Activated gamma-delta T cell (primary cell): ENCODE results near the gene FST.

Source experiments
- DNase-seq: peaks from one replicate; lab custom pipeline; 2025; lab: John Stamatoyannopoulos, UW

The FST gene

DNA sequence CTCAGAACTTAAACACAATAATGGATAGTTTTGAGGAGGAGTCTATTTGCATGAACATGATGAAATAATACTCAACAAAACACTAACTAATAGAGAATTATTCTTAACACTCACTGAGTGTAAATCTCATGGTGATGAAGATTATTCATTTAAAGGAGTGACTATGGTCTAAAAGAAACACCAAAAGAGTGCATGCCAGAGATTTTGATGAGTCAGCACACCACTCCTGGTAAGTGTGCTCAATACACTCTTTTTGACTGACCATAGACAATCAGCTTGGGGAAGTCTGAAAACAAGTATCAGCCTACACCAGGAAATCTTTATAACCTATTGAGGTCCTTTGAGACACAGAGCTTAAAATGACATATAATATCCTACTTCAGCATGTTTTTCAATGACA, 6.8 kb upstream of the FST start:
- DNase-seq = no peak

DNA sequence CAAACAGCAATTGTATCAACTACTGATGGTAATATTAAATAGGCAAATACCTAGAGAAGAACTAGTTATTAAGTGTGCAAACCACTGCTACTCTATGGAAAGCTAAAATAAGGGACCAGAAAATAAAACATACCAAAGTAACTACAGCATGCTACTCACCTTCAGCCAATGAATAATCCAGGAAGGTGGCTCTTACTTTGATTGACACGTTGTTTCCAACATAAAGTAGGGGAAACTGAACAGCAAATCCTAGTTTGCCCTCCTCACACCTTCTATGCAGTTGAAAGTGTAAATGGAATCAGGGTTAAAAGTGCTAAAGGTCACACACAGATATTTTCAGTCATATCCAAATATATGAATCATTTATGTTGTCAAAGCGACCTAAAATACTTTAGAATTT, 5.1 kb upstream of the FST start:
- no peak for DNase-seq

DNA sequence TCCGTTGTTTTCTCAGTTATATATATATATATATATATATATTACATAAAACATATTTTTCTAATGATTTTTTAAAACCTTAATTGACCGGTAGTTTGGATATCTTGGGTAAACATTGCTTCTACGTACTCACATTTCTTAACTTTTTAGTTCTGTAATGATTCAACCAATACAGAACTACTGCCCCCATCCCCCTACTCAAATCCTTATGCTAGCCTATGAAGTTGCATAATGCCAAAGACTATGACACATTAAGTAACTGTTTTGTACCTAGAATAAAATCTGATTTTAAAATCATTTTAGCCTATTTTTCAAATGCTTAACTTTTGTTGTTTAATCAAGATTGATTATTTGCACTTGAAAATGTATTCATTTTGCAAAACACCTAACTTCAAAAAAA, 4.4 kb upstream of the FST start:
- DNase-seq = no peak

DNA sequence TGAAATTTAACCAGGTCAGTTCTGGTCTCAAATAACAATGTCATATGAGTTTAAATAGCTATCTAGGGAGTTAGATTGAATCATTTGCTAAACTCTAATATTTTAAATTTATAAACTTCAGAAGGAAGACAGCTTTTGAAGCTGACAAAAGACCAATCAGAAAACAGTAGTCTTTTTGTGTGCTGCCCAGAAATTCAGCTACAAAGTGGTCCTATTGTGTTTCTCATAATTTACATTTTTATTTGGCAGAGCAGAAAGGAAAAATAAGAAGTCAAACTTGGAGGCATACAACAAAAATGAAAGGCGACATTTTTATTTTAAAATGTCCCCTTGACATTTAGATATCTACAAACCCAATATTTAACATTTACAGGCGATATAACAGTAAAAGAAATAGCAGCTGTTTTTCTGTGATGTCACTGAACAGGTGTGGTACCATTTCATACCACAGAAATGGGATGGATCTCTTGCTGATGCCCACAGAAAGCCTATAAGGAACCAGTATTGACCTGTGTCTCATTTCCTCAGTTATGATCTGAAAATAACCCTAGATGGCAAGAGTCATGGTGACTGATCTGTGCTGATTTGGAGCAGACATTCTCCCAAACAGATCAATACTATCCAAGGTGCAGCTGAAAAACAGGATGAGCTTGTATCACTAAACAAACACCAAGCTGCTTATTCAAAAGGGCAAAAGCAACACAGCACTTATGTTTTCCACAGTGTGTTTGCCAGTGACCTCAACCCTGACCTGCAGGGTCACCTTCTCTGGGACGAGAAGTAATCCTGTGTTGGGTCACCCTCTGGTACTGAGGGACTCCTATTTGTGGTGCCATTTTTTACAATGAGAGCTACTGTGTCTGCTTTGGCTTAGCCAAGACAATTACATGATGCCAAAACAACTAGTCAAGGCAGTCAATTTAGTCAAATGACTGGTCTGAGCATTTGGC, 3.6 kb upstream of the FST start:
- DNase-seq = no peak

DNA sequence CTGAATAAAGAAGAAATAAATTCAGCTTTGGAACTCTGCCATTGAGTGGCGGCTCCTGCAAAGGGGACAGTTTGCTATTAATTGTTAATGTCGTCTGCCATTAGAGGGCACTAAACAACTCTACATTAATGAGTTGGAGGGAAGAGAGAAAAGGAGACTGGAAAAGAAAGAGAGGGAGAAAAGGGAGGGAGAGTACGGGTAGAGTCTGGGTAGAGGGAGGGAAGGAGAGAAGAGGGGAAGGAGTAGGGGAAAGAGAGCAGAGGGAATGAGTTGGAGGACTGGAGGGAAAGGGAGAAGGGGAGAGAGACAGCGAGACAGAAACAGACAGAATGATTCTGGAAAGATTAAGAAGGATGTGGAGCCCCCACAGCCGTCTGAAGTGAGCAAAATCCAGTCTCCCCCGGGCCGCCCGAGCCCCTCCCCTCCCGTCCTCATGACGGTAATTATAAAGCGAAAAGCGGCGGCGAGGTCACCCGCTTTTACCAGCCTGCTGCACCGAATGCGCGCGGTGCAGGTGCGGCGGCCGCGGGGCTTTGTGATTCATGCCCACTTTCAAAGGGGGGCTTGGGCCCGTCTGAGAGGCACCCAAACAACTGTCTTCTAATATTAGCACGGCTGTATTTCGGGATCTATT, 1.9 kb upstream of the FST start:
- no peak for DNase-seq

DNA sequence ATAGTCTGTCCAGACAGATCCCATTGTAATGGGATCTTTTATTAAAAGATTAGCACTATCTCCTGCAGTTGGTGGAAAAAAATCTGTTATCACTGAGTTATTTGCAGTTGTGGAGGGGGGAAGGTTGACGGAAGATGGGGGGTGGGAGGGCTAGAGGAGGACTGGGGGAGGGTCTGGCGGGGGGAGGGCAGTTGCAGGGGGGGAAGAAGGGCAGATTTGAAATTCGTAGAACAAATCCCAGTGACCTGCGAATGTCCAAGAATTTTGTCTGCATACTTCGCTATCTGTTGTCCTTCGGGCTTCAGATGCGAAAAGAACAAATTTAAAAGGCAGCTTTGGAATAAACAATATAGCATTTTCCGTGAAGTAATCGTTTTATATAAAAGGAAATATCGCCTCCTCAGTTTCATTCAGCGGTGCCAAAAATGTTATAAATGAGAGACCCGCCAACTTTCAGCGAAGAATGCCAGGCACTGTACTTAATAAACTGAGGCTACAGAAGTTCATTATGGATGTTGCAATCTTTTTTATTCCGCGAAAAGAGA, 1.3 kb upstream of the FST start:
- no peak for DNase-seq

DNA sequence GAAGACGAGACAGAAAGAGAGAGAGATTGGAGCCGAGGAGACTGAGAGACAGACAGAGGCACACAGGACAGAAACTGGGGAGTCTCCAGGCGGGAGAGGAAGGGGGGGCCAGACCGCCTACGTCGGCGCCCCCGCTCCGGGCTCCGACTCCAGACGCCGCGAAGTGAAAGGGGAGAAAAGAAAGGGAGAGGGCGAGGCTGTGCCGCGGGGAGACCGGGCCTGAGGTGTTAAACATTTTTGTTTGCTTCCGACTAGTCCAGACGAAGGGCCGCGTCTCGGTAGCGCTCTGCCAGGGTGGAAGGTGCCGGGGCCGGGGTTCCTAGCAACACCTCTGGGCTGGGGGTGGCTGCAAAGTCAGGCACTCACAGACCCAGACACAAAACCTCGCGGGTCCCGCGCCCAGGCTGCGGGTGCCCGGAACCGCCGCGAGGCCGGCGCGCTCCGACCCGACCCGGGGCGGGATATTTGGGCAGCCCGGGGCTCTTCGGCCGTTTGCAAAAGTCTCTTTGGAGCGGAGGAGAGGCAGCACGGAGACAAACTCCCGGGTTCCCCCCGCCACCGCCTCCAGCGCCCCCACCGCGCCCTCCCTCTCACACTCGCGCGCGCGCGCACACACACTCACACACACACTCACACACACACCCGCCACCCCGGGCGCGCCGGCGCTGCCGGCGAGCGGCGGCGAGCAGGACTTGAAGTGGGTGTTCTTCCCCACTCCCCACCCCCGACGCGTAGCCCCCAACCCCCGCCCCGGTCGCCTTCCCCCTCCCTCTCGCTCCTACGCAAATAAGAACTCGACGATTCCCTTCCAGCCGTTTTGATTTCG, 626 bp upstream of the FST start:
- DNase-seq = peak; percentile 11

DNA sequence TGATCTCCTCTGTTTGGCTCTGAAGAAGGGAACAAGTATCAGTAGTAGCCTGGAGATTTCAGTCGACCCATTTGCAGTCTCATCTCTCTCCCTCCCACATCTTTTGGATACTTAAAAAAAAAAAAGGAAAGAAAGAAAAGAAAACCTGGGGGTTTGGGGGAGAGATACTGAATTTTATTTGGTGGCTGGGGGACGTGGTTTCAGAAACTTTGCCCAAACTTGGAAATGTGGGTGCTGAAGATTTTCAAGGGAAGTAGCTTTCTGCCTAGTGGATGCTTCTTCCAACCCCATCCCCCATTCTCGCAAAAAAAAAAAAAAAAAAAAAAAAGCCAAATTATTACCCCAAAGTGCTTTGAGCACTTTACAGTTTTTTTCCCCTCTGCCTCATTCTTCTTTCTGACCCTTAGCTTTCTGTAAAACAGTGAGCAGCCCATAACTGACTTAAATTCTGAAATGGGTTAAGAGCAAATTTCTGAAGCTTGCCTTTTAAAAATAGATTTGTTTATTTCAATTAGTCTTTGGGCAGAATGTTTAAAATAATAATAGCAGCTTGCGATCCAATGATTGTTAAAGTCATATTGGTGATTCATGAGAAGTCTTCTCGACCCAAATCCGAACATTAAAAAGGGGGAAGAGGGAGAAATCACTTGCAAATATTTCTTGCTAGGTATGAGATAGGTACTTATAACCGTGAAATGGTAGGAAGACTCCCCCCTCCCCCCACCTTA, 894 bp downstream of the FST start:
- no peak for DNase-seq

DNA sequence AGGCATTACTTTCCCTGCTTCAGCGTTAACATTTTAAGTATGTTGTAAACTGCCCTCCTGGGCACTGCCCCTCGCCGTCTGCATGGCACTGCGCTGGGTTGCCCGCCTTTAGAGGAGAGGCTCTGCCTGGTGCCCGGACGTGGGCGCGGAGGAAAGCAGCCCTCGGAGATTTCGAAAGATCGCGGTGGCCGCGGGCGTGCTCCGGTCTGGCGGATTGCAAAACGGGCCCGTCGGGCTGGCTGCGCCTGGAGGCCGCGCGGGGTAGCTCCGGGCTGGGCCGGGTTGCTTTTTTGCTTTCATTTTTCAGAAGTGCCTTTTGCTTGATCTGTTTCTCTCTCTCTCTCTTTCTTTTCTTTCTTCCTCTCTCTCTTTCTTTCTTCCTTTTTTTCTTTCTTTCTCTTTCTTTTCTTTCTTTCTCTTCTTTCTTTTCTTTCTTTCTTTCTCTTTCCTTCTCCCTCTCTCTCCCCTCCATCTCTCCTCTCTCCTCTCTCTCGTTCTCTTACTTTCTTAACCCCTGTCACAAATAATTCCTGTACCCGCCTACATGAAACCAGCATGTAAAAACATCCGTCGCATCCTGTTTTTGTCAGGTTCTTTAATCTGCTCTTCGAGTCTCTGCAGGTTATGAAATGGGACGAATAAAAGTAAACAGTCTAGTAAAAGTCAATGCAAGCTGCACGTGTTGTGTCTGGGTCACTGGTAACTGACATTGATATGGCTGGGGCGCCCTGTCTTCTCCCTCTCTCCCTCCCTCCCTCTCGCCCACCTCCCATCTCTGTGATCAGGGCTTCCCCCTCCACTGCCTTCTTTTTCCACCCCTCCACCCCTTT, 1.7 kb downstream of the FST start:
- DNase-seq = peak; percentile 24

DNA sequence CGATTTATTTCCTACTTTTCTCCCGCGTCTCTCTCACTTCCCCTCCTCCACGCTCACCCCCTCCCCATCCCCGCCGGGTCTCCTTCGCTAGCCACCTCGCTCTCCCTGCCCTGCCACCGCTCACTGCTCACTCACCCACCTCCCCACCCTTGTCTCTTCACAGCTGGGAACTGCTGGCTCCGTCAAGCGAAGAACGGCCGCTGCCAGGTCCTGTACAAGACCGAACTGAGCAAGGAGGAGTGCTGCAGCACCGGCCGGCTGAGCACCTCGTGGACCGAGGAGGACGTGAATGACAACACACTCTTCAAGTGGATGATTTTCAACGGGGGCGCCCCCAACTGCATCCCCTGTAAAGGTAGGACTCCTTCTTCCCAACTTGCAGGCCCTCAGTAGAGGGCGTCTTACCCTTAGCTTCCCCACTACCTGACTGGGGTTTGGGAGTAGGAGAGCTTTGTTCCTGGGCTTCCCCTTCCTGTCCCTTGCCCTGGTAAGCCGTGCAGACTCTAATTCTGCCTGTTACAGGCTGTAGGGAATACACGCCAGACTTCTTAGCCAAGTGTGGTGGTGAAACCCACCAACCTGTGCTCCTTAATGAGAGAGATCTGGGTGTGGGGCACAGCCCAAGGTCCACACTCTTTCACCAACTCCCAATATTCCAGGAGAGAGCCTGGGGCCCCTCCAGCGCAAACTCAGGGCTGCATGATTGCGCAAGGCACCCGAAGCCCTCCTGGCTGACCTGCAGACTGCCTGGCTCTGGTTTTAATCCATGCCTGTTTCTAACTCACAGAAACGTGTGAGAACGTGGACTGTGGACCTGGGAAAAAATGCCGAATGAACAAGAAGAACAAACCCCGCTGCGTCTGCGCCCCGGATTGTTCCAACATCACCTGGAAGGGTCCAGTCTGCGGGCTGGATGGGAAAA, 2.5 kb downstream of the FST start:
- peak; percentile 13 for DNase-seq

DNA sequence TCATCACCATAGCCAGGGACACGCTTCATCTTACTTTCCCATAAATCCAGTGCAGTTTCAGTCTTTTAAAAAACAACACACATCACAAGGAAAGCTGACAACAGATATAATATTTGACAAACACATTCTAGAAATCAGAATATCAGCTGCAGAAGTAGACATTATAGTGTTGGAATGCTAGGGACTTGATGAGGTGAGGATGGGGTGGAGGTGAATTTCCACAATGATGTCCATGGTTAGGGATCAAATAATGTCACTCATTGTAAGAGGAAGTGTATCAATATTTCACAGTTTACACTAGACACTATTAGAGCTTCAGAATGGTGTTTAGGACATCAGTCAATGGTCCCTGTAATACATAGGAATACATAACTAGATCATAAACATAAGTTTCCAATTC, 7.0 kb downstream of the FST start:
- no peak for DNase-seq

DNA sequence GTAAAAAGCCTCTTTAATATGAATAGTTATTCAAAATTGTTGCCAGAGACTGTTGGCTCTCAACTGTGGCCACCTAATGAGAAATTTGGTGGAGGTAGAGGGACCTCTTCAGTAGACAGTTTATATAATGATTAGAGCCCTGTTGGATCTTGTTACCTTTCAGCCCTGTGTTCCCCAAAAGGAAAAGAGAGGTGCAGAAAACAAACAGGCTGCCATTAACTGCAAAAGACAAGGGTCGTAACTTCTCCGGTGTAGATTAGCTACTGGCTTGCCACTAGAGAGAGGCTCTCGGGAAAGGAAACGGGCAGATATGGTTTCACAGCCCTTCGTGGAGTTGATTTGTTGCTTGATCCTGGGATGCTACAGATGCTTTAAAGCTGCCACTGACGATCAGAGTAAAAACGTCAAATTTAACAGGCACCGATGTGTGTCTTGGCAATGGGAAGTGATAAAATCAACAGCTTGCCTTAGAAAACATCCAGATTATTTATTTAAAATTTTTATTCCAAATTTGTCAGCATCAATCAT, 7.8 kb downstream of the FST start:
- no peak for DNase-seq

DNA sequence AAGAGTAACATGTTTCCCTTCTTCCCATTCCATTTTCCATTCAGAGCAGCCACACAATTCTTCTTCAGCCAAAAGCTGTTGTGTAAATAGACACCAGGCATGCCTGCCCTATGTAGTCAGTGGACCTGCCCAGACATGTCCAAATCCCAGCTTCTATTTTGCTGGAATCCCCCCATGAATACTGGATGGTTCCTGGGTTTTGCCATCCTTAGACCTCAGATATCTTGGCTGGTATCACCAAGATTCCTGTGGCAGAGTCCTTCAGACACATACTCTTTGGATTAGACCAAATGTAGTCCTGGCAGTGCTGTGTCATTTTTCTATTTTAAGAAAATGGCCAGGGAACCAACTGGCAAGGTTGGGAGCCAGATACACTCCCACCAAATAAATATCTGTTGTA, 10.3 kb downstream of the FST start:
- no peak for DNase-seq

DNA sequence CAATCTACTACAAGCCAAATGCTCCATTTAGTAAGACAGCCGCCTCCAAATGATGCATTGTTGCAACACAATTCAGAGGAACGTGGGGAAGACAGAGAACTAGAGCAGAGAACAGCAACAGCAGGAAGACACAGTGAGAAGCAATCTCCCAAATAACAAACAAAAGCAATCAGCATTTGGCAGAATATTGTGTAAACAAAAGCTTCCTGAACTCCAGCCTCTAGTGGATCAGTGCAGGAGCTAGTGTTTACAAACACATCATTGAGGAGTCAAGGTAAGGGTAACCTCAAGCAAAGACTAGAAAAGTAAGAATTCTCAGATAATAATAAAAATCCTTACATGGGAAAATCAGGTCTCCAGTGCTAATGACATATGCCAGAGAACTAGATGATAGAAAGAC, 20.6 kb downstream of the FST start:
- no peak for DNase-seq

DNA sequence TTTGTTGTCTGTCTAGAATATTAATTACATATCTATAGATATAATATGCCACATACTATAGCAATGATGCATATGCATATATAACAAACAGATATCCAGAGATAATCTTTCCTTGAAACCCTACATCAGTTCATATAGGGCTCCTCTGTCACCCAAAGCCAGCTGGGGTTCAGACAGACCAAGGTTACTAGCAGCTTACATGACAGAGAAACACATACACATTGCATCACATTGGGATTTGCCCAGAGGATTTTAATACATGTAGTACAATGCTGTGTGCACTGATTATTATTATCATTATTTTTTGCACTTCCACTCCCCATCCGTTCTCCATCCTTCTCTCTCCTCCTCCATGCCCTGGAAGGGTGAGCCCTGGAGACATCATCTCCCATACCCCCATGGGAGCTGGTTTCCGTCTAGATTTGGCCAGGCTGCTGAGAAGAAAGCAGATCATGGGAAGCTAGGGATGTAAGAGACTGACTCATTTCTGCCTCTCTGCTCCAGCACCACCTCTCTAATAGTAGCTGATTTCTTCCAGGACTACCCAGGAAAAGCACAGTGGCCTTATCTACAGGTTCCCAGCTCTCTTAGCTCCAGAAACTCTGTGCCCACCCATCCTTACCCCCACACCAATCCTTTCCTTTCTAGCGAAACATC, 23.3 kb downstream of the FST start:
- DNase-seq = no peak

DNA sequence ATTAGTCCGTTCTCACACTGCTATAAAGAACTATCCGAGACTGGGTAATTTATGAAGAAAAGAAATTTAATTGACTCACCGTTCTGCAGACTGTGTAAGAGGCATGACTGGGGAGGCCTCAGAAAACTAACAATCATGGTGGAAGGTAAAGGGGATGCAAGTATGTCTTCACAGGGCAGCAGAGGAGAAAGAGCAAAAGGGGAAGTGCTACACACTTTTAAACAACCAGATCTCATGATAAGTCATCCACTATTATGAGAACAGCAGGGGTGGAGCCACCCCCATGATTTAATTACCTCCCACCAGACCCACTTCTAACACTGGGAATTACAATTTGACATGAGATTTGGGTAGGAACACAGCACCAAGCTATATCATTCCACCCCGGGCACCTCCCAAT, 26.6 kb downstream of the FST start:
- DNase-seq = no peak

DNA sequence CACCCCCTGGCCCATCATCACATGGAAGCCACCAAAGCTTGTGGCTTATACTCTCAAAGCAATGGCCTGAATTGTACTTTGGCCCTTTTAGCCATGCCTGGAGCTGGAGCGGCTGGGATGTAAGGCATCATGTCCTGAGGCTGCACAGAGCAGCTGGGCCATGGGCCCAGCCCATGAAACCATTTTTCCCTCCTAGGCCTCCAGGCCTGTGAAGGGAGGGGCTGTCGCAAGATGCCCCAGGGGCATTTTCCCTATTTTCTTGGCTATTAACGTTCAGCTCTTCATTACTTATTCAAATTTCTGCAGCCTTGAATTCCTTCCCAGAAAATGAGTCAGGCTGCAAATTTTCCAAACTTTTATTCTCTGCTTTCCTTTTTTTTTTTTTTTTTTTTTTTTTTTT, 27.7 kb downstream of the FST start:
- DNase-seq = no peak

DNA sequence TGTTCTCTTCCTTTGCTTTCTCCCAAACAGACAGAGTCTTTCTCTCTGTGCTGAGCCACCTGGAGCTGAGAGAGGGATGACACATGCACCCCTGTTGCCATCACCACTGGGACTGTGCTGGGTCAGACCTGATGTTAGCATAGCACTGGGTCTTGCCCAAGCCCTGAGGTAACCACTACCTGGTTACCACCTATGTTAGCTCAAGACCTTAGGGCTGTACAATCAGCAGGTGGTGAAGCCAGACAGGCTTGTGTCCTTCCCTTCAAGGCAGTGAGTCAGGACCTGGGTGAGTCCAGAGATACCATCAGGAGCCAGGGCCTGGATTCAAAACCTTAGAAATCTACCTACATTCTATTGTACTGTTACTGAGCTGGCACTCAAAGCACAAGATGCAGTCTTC, 32.1 kb downstream of the FST start:
- DNase-seq = no peak

DNA sequence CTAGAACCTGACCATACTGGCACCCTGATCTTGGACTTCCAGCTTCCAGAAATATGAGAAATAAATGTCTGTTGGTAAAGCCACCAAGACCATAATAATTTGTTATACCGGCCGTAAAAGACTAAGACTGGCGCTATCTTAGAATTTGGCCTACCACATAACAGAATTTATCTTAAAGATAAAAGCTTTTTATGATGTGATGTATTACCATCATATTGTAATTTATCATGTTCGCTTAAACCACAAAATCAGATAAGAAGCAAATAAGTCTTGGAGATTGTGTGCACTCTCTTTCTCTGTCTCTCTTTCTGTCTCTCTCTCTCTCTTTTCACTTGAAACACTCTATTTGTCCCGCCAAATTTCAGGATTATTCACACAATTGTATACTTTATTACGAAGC, 35.6 kb downstream of the FST start:
- DNase-seq = no peak
